SK-N-SH (cell line): Measurements from ENCODE around the gene ADAM11. TPM values are rescaled to one million over a fixed set of nuclear protein-coding genes. Genes with fewer than 3 reads are reported as not detected.

Source experiments
- CTCF ChIA-PET: fragments of 300-600, 350-600 bp; formaldehyde crosslinking; extraction: SDS; loops from one replicate; lab custom pipeline; 2021; lab: Yijun Ruan, JAX
- POLR2A ChIA-PET: fragments of 350-600 bp; sonication (Branson Sonifier 250); formaldehyde crosslinking; extraction: SDS; loops from one replicate; lab custom pipeline; 2020; ENCODE audit warnings: antibody characterized with exemption, inconsistent platforms; lab: Yijun Ruan, JAX
- DNase-seq: peaks from one replicate; pipeline ENCODE4 v3.0.0; 2012
- H2AFZ ChIP-seq: fragments of 200-600 bp; sonication (generic); 2 replicates; pipeline ENCODE4 v1.8.1; 2016; ENCODE audit warnings: antibody characterized with exemption, mild to moderate bottlenecking, low read depth
- H3F3A ChIP-seq: fragments of 200-600 bp; sonication (generic); replicated peaks from 2 replicates; pipeline ENCODE3; 2016; ENCODE audit warnings: antibody characterized with exemption, mild to moderate bottlenecking; ENCODE audit not compliant: insufficient read depth
- H3K27ac ChIP-seq, 2 experiments: fragments of 200-500 bp in 1 of 2; fragments of 200-600 bp in 1 of 2; sonication (Bioruptor generic) in 1 of 2; sonication (generic), shearing (Covaris generic) in 1 of 2; 2 replicates each; pipeline versions ENCODE4 v1.5.1 to v1.6.1; 2014 to 2016; ENCODE audit warnings: low read depth in 2 of 2, inconsistent platforms in 1 of 2, low read length in 1 of 2, mild to moderate bottlenecking in 1 of 2, mixed read lengths in 1 of 2
- H3K27me3 ChIP-seq: fragments of 200-600 bp; sonication (generic), shearing (Covaris generic); 2 replicates; pipeline ENCODE4 v1.6.1; 2016; ENCODE audit warnings: mixed run types; ENCODE audit not compliant: insufficient read depth
- H3K36me3 ChIP-seq, 2 experiments: fragments of 200-500 bp in 1 of 2; fragments of 200-600 bp in 1 of 2; sonication (Bioruptor generic) in 1 of 2; sonication (generic) in 1 of 2; replicated peaks in 1 of 2; 2 replicates each; pipeline versions ENCODE3 to v1.5.1; 2014 to 2016; ENCODE audit warnings: low read length in 1 of 2, mild to moderate bottlenecking in 1 of 2; ENCODE audit not compliant: insufficient read depth in 2 of 2, control insufficient read depth in 1 of 2
- H3K4me1 ChIP-seq, 2 experiments: fragments of 200-500 bp in 1 of 2; fragments of 200-600 bp in 1 of 2; sonication (Bioruptor generic) in 1 of 2; sonication (generic), shearing (Covaris generic) in 1 of 2; 2 replicates each; pipeline versions ENCODE4 v1.5.1 to v1.6.1; 2014 to 2016; ENCODE audit warnings: low read depth in 1 of 2, low read length in 1 of 2, mixed run types in 1 of 2; ENCODE audit not compliant: insufficient read depth in 2 of 2, control insufficient read depth in 1 of 2
- H3K4me2 ChIP-seq: fragments of 200-600 bp; sonication (generic), shearing (Covaris generic); 2 replicates; pipeline ENCODE4 v1.6.1; 2017; ENCODE audit warnings: mixed run types
- H3K4me3 ChIP-seq, 2 experiments: fragments of 200-500 bp in 1 of 2; fragments of 200-600 bp in 1 of 2; sonication (Bioruptor generic) in 1 of 2; sonication (generic), shearing (Covaris generic) in 1 of 2; 2 replicates each; pipeline versions ENCODE4 v1.5.1 to v1.8.1; 2014 to 2016; ENCODE audit warnings: low read depth in 2 of 2, inconsistent platforms in 1 of 2, low read length in 1 of 2, mild to moderate bottlenecking in 1 of 2, mixed read lengths in 1 of 2, moderate library complexity in 1 of 2
- H3K79me2 ChIP-seq: fragments of 200-600 bp; sonication (generic); 2 replicates; pipeline ENCODE4 v1.8.1; 2017; ENCODE audit warnings: mild to moderate bottlenecking; ENCODE audit not compliant: insufficient read depth
- H3K9ac ChIP-seq: fragments of 200-600 bp; sonication (generic); 2 replicates; pipeline ENCODE4 v1.6.1; 2017; ENCODE audit warnings: mixed run types
- H3K9me2 ChIP-seq: fragments of 200-600 bp; sonication (generic); 2 replicates; pipeline ENCODE4 v1.6.1; 2017; ENCODE audit warnings: mixed run types
- H3K9me3 ChIP-seq: fragments of 200-600 bp; sonication (generic); 2 replicates; pipeline ENCODE4 v1.6.1; 2017; ENCODE audit warnings: mixed run types, mild to moderate bottlenecking, moderate library complexity
- H4K20me1 ChIP-seq: fragments of 200-600 bp; sonication (generic); 2 replicates; pipeline ENCODE4 v1.6.1; 2017; ENCODE audit warnings: mild to moderate bottlenecking, mixed run types; ENCODE audit not compliant: insufficient read depth
- CHD2 ChIP-seq: fragments of 150-350 bp; IDR thresholded peaks from 2 replicates; pipeline ENCODE4 v1.6.1; 2018; ENCODE audit warnings: low read length; ENCODE audit not compliant: partially characterized antibody
- ELF1 ChIP-seq: IDR thresholded peaks from 2 replicates; pipeline ENCODE4 v1.4.0; 2012
- EP300 ChIP-seq, 2 experiments: IDR thresholded peaks; 2 replicates each; pipeline versions ENCODE4 v1.4.0 to v1.6.1; 2012; ENCODE audit warnings: borderline replicate concordance in 1 of 2, low read depth in 1 of 2, low read length in 1 of 2
- EZH2phosphoT487 ChIP-seq: fragments of 200-600 bp; sonication (generic); IDR thresholded peaks from 2 replicates; pipeline ENCODE4 v1.6.1; 2017; ENCODE audit warnings: low read depth, mixed run types, mild to moderate bottlenecking, antibody characterized with exemption, moderate library complexity, borderline replicate concordance
- FOSL2 ChIP-seq: IDR thresholded peaks from 2 replicates; pipeline ENCODE4 v1.4.0; 2012; ENCODE audit warnings: low read depth, mild to moderate bottlenecking, moderate library complexity, borderline replicate concordance
- FOXJ3 ChIP-seq: sonication (generic); formaldehyde crosslinking; IDR thresholded peaks from 2 replicates; pipeline ENCODE4 v1.5.1; 2020; ENCODE audit warnings: mild to moderate bottlenecking, missing genetic modification reagents
- FOXM1 ChIP-seq: IDR thresholded peaks from 2 replicates; pipeline ENCODE4 v1.4.0; 2012; ENCODE audit warnings: low read depth, mild to moderate bottlenecking
- GABPA ChIP-seq: IDR thresholded peaks from 2 replicates; pipeline ENCODE4 v1.4.0; 2012; ENCODE audit warnings: low read depth, mild to moderate bottlenecking
- JUND ChIP-seq: IDR thresholded peaks from 2 replicates; pipeline ENCODE4 v1.4.0; 2012
- MXI1 ChIP-seq: IDR thresholded peaks from 2 replicates; pipeline ENCODE4 v1.6.1; 2012; ENCODE audit warnings: mild to moderate bottlenecking, low read depth, low read length, improper control_type of control experiment
- NFIC ChIP-seq: IDR thresholded peaks from 2 replicates; pipeline ENCODE4 v1.4.0; 2012; ENCODE audit warnings: borderline replicate concordance
- NRF1 ChIP-seq: IDR thresholded peaks from 2 replicates; pipeline ENCODE4 v1.6.1; 2012; ENCODE audit warnings: low read depth, mild to moderate bottlenecking, low read length
- PBX3 ChIP-seq: IDR thresholded peaks from 2 replicates; pipeline ENCODE4; 2012
- POLR2AphosphoS5 ChIP-seq: IDR thresholded peaks from 2 replicates; pipeline ENCODE4 v1.6.1; 2012; ENCODE audit warnings: low read depth, low read length
- RCOR1 ChIP-seq: fragments of 150-350 bp; IDR thresholded peaks from 2 replicates; pipeline ENCODE4 v1.6.1; 2017; ENCODE audit warnings: antibody characterized with exemption, low read length
- RFX5 ChIP-seq: IDR thresholded peaks from 2 replicates; pipeline ENCODE4 v1.6.1; 2012; ENCODE audit warnings: mild to moderate bottlenecking, improper control_type of control experiment, low read length
- SIN3A ChIP-seq: IDR thresholded peaks from 2 replicates; pipeline ENCODE4 v1.6.1; 2012; ENCODE audit warnings: low read depth, mild to moderate bottlenecking, low read length, moderate library complexity, borderline replicate concordance
- SMC3 ChIP-seq: IDR thresholded peaks from 2 replicates; pipeline ENCODE4 v1.6.1; 2012; ENCODE audit warnings: low read depth, low read length, improper control_type of control experiment
- TAF1 ChIP-seq: IDR thresholded peaks from 2 replicates; pipeline ENCODE4 v1.6.1; 2012; ENCODE audit warnings: low read depth, mild to moderate bottlenecking, low read length, moderate library complexity, borderline replicate concordance
- USF1 ChIP-seq: IDR thresholded peaks from 2 replicates; pipeline ENCODE4 v1.4.0; 2012; ENCODE audit warnings: low read depth, borderline replicate concordance
- YY1 ChIP-seq: IDR thresholded peaks from 2 replicates; pipeline ENCODE4 v1.4.0; 2012; ENCODE audit warnings: low read depth, mild to moderate bottlenecking
- WGBS: methylation state at CpG from one replicate; pipeline ENCODE4 v1.1.6; 2017; ENCODE audit warnings: low lambda C conversion rate; 5-methylcytosine and 5-hydroxymethylcytosine counted together
- polyA plus RNA-seq, 3 experiments: library from polyadenylated mRNA; depleted of rRNA; stranded (reverse); fragments of >200 nt; gene quantifications; 2 replicates each; pipeline ENCODE4 v1.2.3, GENCODE V29; 2012
- TF ChIP-seq, protein P1 (sequence below): fragments of 150-350 bp; IDR thresholded peaks from 2 replicates; pipeline ENCODE4 v1.6.1; 2016; ENCODE audit warnings: mild to moderate bottlenecking, low read depth, low read length

Gene ADAM11
- polyA plus RNA-seq, 1 of the 3 experiments (the other 2 are of a cell fraction), result 2.5 TPM

DNA sequence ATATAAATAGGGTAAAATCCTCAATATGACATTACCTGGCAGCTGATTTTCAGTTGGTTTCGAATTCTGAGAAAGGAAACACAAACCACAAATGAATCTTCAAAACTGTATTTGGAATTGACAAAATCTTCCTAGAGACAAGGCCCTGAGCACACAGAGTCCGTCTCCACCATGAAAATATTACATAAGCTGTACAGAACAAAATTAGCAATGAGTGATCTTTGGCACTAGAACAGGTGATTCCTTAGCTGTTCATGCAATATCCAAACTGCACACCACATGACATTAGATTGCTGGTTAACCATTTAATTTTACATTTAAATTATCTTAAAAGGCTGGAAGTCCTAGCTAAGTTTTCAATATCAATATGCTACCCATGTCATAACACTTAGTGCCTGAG is 39.6 kb downstream of the ADAM11 start (continued):
- no peak for TF ChIP-seq SIN3A
- TF ChIP-seq RCOR1, result no peak
- TF ChIP-seq, protein P1, sequence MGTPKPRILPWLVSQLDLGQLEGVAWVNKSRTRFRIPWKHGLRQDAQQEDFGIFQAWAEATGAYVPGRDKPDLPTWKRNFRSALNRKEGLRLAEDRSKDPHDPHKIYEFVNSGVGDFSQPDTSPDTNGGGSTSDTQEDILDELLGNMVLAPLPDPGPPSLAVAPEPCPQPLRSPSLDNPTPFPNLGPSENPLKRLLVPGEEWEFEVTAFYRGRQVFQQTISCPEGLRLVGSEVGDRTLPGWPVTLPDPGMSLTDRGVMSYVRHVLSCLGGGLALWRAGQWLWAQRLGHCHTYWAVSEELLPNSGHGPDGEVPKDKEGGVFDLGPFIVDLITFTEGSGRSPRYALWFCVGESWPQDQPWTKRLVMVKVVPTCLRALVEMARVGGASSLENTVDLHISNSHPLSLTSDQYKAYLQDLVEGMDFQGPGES, result no peak
- no peak for TF ChIP-seq RFX5

DNA sequence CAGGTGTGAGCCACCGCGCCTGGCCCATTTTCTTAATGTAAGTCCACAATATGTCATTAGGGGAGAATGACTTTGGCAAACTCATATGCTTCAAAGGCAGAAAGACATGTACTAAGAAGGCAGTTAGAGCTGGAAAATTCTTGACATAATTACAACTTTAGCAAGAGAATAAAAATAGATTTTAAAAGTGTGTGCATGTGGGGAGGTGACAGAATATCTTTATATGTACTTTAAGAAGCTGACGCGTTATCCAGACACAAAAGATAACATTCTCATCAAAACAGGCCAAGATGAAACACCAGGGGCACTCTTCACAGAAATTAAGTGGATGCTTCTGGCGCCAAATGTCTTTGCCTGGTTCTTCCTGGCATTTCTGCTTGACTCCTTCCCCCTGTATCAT is 43.1 kb downstream of the ADAM11 start:
- ChIA-PET POLR2A (no interaction called here), CTCF (interaction anchor here (0.6 to 4.0 kb wide), 3 partner anchors 15 to 26 kb away, joined by 3 to 30 read pairs (median 6); no protein-coding TSS in a partner anchor)
- 0 out of 2 replicates have a peak, but pooled peaks cover 3% of the 10 kb centered on the region for H4K20me1 ChIP-seq
- H3F3A ChIP-seq, result peaks cover 14% of the 10 kb centered on the region
- no peak overlapping the region for H2AFZ ChIP-seq
- no peak overlapping the region for H3K4me2 ChIP-seq
- no peaks in the 10 kb centered on the region for H3K9me2 ChIP-seq
- peaks cover 25 to 88% of the 10 kb centered on the region in 2 experiments for H3K36me3 ChIP-seq
- H3K9ac ChIP-seq, result no peak overlapping the region
- no peak overlapping the region for H3K27ac ChIP-seq
- TF ChIP-seq TAF1 (no peak), PBX3 (no peak), POLR2AphosphoS5 (no peak), RFX5 (no peak), FOXJ3 (CRISPR knock-in tag) (no peak), ELF1 (no peak), EP300 (IDR thresholded peaks at IDR 0.05; ENCODE audit: borderline replicate concordance in 1 of 2, low read depth in 1 of 2, low read length in 1 of 2) (no peak), EZH2phosphoT487 (no peak), MXI1 (no peak), FOXM1 (no peak), JUND (no peak), RCOR1 (no peak), FOSL2 (no peak), NFIC (no peak), SMC3 (no peak), NRF1 (no peak), GABPA (no peak), USF1 (no peak), CHD2 (no peak), YY1 (no peak)
- WGBS, result 96% methylated on average over 5 of the region's 5 CpGs
- H3K9me3 ChIP-seq, result no peaks in the 10 kb centered on the region
- H3K79me2 ChIP-seq, result peaks cover 87% of the 10 kb centered on the region
- no peak overlapping the region for H3K4me3 ChIP-seq
- peaks cover 0 to 6% of the 10 kb centered on the region in 2 experiments; a peak in 1 of 4 replicates for H3K4me1 ChIP-seq
- DNase-seq, result no peak
- H3K27me3 ChIP-seq, result no peaks in the 10 kb centered on the region
